H9 (cell line): Measurements from ENCODE around the gene RGS8. TPM values are rescaled to one million over a fixed set of nuclear protein-coding genes. Genes with fewer than 3 reads are reported as not detected.

Source experiments
- DNase-seq: peaks from one replicate; pipeline ENCODE4 v3.0.0-alpha.2; 2017
- H2AFZ ChIP-seq: one replicate; pipeline ENCODE4 v1.6.1; 2013; ENCODE audit warnings: mild to moderate bottlenecking, low read length, control low read depth, moderate library complexity
- H2AK5ac ChIP-seq: 2 replicates; pipeline ENCODE4 v1.6.1; 2013; ENCODE audit warnings: low read length, control low read depth, mixed read lengths; ENCODE audit not compliant: insufficient read length
- H2BK120ac ChIP-seq: one replicate; pipeline ENCODE4 v1.6.1; 2013; ENCODE audit warnings: low read depth, mild to moderate bottlenecking, low read length, control low read depth, inconsistent platforms; ENCODE audit not compliant: poor library complexity, severe bottlenecking
- H2BK12ac ChIP-seq: 2 replicates; pipeline ENCODE4 v1.6.1; 2013; ENCODE audit warnings: low read length, control low read depth, mixed read lengths, low read depth; ENCODE audit not compliant: insufficient read length
- H2BK15ac ChIP-seq: 2 replicates; pipeline ENCODE4 v1.6.1; 2013; ENCODE audit warnings: low read depth, low read length, control low read depth
- H2BK20ac ChIP-seq: one replicate; pipeline ENCODE4 v1.6.1; 2013; ENCODE audit warnings: low read depth, mild to moderate bottlenecking, low read length, control low read depth, inconsistent platforms; ENCODE audit not compliant: poor library complexity, severe bottlenecking
- H2BK5ac ChIP-seq: 2 replicates; pipeline ENCODE4 v1.6.1; 2013; ENCODE audit warnings: low read length, control low read depth, mixed read lengths; ENCODE audit not compliant: insufficient read length
- H3K14ac ChIP-seq: 2 replicates; pipeline ENCODE4 v1.6.1; 2013; ENCODE audit warnings: low read length, control low read depth; ENCODE audit not compliant: insufficient read depth
- H3K18ac ChIP-seq: 2 replicates; pipeline ENCODE4 v1.6.1; 2013; ENCODE audit warnings: low read depth, mild to moderate bottlenecking, mixed read lengths, low read length, control low read depth; ENCODE audit not compliant: insufficient read length
- H3K23ac ChIP-seq: 2 replicates; pipeline ENCODE4 v1.6.1; 2013; ENCODE audit warnings: low read length, control low read depth, mixed read lengths, low read depth; ENCODE audit not compliant: insufficient read length
- H3K23me2 ChIP-seq: 2 replicates; pipeline ENCODE4 v1.6.1; 2013; ENCODE audit warnings: low read depth, mild to moderate bottlenecking, mixed read lengths, low read length, control low read depth; ENCODE audit not compliant: insufficient read length, poor library complexity, severe bottlenecking
- H3K27ac ChIP-seq: 2 replicates; pipeline ENCODE4 v1.5.1; 2013; ENCODE audit warnings: low read length, control low read depth, mixed read lengths, low read depth; ENCODE audit not compliant: insufficient read length
- H3K27me3 ChIP-seq: 2 replicates; pipeline ENCODE4 v1.6.1; 2013; ENCODE audit warnings: low read length, control low read depth, inconsistent platforms; ENCODE audit not compliant: insufficient read depth
- H3K4ac ChIP-seq: 2 replicates; pipeline ENCODE4 v1.6.1; 2013; ENCODE audit warnings: low read depth, mild to moderate bottlenecking, control low read depth, inconsistent platforms, low read length, moderate library complexity
- H3K4me1 ChIP-seq: 2 replicates; pipeline ENCODE4 v1.6.1; 2013; ENCODE audit warnings: low read length, control low read depth, inconsistent platforms; ENCODE audit not compliant: insufficient read depth
- H3K4me2 ChIP-seq: 2 replicates; pipeline ENCODE4 v1.6.1; 2013; ENCODE audit warnings: low read length, control low read depth, mixed read lengths; ENCODE audit not compliant: insufficient read length, insufficient read depth
- H3K56ac ChIP-seq: 2 replicates; pipeline ENCODE4 v1.6.1; 2013; ENCODE audit warnings: low read depth, mild to moderate bottlenecking, mixed read lengths, low read length, control low read depth; ENCODE audit not compliant: insufficient read length
- H3K79me1 ChIP-seq: 2 replicates; pipeline ENCODE4 v1.6.1; 2013; ENCODE audit warnings: low read depth, mild to moderate bottlenecking, moderate library complexity, low read length, control low read depth, inconsistent platforms; ENCODE audit not compliant: insufficient read depth, poor library complexity, severe bottlenecking
- H3K79me2 ChIP-seq: 2 replicates; pipeline ENCODE4 v1.6.1; 2013; ENCODE audit warnings: low read length, control low read depth, inconsistent platforms; ENCODE audit not compliant: insufficient read depth
- H3K9ac ChIP-seq: 2 replicates; pipeline ENCODE4 v1.6.1; 2013; ENCODE audit warnings: low read length, control low read depth, mixed read lengths; ENCODE audit not compliant: insufficient read length; ENCODE audit errors: extremely low read depth
- H3K9me3 ChIP-seq: one replicate; pipeline ENCODE4 v1.6.1; 2013; ENCODE audit warnings: low read depth, low read length, inconsistent platforms; ENCODE audit not compliant: control insufficient read depth
- H3T11ph ChIP-seq: one replicate; pipeline ENCODE4 v1.6.1; 2013; ENCODE audit warnings: mild to moderate bottlenecking, low read length, control low read depth, inconsistent platforms
- H4K20me1 ChIP-seq: one replicate; pipeline ENCODE4 v1.6.1; 2013; ENCODE audit not compliant: control insufficient read depth, insufficient read length, insufficient read depth
- H4K5ac ChIP-seq: 2 replicates; pipeline ENCODE4 v1.6.1; 2013; ENCODE audit warnings: low read depth, mild to moderate bottlenecking, mixed read lengths, low read length, control low read depth; ENCODE audit not compliant: insufficient read length
- H4K8ac ChIP-seq: replicated peaks from 2 replicates; pipeline ENCODE4 v1.6.1; 2013; ENCODE audit warnings: low read length, control low read depth, mixed read lengths, low read depth; ENCODE audit not compliant: insufficient read length
- H4K91ac ChIP-seq: 2 replicates; pipeline ENCODE4 v1.6.1; 2013; ENCODE audit warnings: low read depth, mild to moderate bottlenecking, moderate library complexity, mixed read lengths, low read length, control low read depth; ENCODE audit not compliant: insufficient read length
- H3K27ac Mint-ChIP-seq, 3 experiments: 2 replicates in 2 of 3; 3 replicates in 1 of 3; pipeline ENCODE4 v1.8.0; 2020 to 2021; ENCODE audit warnings: mixed read lengths in 3 of 3, mild to moderate bottlenecking in 1 of 3, moderate library complexity in 1 of 3
- H3K27me3 Mint-ChIP-seq: 2 replicates; pipeline ENCODE4 v1.8.0; 2021; ENCODE audit warnings: low read depth, mild to moderate bottlenecking, moderate library complexity, mixed read lengths
- H3K36me3 Mint-ChIP-seq, 3 experiments: 2 replicates in 2 of 3; 3 replicates in 1 of 3; pipeline ENCODE4 v1.8.0; 2020 to 2021; ENCODE audit warnings: low read depth in 3 of 3, mixed read lengths in 3 of 3; ENCODE audit not compliant: insufficient read depth in 1 of 3
- H3K4me1 Mint-ChIP-seq, 2 experiments: 2 replicates each; pipeline ENCODE4 v1.8.0; 2020; ENCODE audit warnings: mixed read lengths in 2 of 2
- H3K4me3 Mint-ChIP-seq, 2 experiments: 2 replicates in 1 of 2; 3 replicates in 1 of 2; pipeline ENCODE4 v1.8.0; 2020 to 2021; ENCODE audit warnings: mild to moderate bottlenecking in 2 of 2, mixed read lengths in 2 of 2, moderate library complexity in 1 of 2
- H3K9me3 Mint-ChIP-seq, 2 experiments: 2 replicates in 1 of 2; 3 replicates in 1 of 2; pipeline ENCODE4 v1.8.0; 2020; ENCODE audit warnings: mild to moderate bottlenecking in 2 of 2, mixed read lengths in 2 of 2, moderate library complexity in 1 of 2
- WGBS: extraction: QIAGEN DNeasy Blood & Tissue Kit; methylation state at CpG from one replicate; pipeline ENCODE4 v1.1.7; 2013; ENCODE audit warnings: missing lambda C conversion rate, low lambda C conversion rate, mixed read lengths; ENCODE audit not compliant: insufficient read length; ENCODE audit errors: extremely low coverage; 5-methylcytosine and 5-hydroxymethylcytosine counted together
- total RNA-seq: library from RNA; stranded (reverse); gene quantifications from 2 replicates; pipeline ENCODE4 v1.2.1, GENCODE V29; 2021
- TF ChIP-seq, protein P1 (sequence below): fragments of 200-600 bp; sonication (generic); conservative IDR thresholded peaks from 3 replicates; pipeline ENCODE4 v1.8.0; 2021; ENCODE audit warnings: antibody characterized with exemption, mild to moderate bottlenecking

Gene RGS8
- total RNA-seq, 1 experiment from 2014 or later = not detected

DNA sequence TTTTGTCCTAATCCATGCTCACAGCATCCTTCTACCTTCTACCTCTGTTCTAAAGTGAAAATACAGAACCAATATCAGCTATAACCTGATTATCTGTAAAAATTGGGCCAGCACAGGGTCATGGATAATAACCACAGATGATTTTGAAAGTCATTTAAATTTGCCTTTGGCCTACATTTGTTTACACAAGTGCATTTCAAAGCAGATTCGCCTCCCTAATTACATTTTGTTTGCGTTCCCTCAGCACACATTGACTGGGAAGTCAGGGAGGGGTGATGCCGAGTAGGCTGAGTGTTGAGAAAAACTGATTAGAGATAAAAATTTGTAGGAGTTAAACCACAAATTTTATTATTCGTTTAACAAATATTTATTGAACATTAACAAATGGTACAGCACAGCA is 19.2 kb upstream of the RGS8 start:
- H3K4me1 Mint-ChIP-seq = peaks cover 48 to 59% of the 10 kb centered on the region in 2 experiments

More for the DNA sequence above, 19.2 kb upstream of the RGS8 start:
- peak overlapping the region in 2 of 3 experiments; percentile 63 to 78; a peak in 2 of 7 replicates for H3K27ac Mint-ChIP-seq
- TF ChIP-seq, protein P1, sequence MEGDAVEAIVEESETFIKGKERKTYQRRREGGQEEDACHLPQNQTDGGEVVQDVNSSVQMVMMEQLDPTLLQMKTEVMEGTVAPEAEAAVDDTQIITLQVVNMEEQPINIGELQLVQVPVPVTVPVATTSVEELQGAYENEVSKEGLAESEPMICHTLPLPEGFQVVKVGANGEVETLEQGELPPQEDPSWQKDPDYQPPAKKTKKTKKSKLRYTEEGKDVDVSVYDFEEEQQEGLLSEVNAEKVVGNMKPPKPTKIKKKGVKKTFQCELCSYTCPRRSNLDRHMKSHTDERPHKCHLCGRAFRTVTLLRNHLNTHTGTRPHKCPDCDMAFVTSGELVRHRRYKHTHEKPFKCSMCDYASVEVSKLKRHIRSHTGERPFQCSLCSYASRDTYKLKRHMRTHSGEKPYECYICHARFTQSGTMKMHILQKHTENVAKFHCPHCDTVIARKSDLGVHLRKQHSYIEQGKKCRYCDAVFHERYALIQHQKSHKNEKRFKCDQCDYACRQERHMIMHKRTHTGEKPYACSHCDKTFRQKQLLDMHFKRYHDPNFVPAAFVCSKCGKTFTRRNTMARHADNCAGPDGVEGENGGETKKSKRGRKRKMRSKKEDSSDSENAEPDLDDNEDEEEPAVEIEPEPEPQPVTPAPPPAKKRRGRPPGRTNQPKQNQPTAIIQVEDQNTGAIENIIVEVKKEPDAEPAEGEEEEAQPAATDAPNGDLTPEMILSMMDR = no peak
- no peak overlapping the region for H3K18ac ChIP-seq
- H3K9ac ChIP-seq = no peak overlapping the region
- H3K56ac ChIP-seq = no peak overlapping the region
- H3K79me1 ChIP-seq = no peaks in the 10 kb centered on the region
- H3K4me1 ChIP-seq = peaks cover 7% of the 10 kb centered on the region
- no peak overlapping the region for H2BK20ac ChIP-seq
- no peak overlapping the region for H4K5ac ChIP-seq
- H3T11ph ChIP-seq = no peak overlapping the region
- no peaks in the 10 kb centered on the region for H3K79me2 ChIP-seq
- no peak overlapping the region for H2BK15ac ChIP-seq
- no peaks in the 10 kb centered on the region for H4K20me1 ChIP-seq
- H3K14ac ChIP-seq = no peak overlapping the region
- no peak overlapping the region for H3K23ac ChIP-seq
- H2BK120ac ChIP-seq = no peak overlapping the region
- H3K4me3 Mint-ChIP-seq = no peak overlapping the region
- no peaks in the 10 kb centered on the region; a peak in 1 of 5 replicates for H3K9me3 Mint-ChIP-seq
- WGBS = no CpG with 5 or more reads among the region's 4 CpGs
- no peaks in the 10 kb centered on the region for H3K27me3 ChIP-seq
- H2AK5ac ChIP-seq = no peak overlapping the region
- no peak overlapping the region for H3K4ac ChIP-seq
- no peak for DNase-seq
- no peak overlapping the region for H2BK12ac ChIP-seq
- no peak overlapping the region for H2BK5ac ChIP-seq
- H4K8ac ChIP-seq = no peak overlapping the region
- no peak overlapping the region for H2AFZ ChIP-seq
- no peaks in the 10 kb centered on the region; a peak in 1 of 7 replicates for H3K36me3 Mint-ChIP-seq
- no peak overlapping the region for H3K27ac ChIP-seq
- no peak overlapping the region for H4K91ac ChIP-seq
- no peaks in the 10 kb centered on the region for H3K9me3 ChIP-seq
- H3K27me3 Mint-ChIP-seq = peaks cover 2% of the 10 kb centered on the region
- H3K4me2 ChIP-seq = no peak overlapping the region
- peaks cover 6% of the 10 kb centered on the region for H3K23me2 ChIP-seq
